ENCODE data around the gene SPOPL.
A peak's percentile ranks its signal among the peaks of the same experiment; 100 is the strongest.

SPOPL gene

DNA sequence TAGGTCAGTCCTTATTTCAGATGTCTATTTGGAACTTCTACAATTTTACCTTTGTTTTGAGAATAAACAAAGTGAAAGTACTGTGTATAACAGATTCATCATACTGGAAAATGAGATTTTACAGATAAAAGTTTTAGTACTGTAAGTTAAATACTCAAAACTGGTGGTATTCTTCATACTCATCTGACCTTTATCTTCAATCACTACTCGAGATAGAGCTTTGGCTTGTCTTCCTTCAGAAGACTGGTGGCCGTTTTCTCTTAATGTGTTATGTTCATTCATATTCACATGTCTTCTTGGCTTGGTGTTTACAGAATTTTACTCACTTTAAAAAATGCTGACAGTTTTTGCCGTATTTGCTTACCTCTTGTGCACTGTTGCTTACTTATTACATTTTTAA, 2.1 kb downstream of the SPOPL start:
- Histone ChIP-seq H3K9ac (no peak overlapping the region), H3K4me2 (peak overlapping the region; percentile 90), H3K36me3 (no peaks in the 10 kb centered on the region), H3K27ac (no peak overlapping the region), H3K9me3 (no peaks in the 10 kb centered on the region), H3K27me3 (no peaks in the 10 kb centered on the region), H4K20me1 (peaks cover 65% of the 10 kb centered on the region), H3K4me3 (peak overlapping the region; percentile 86; the same call in 1 of the 2 replicates), H3K4me1 (peaks cover 35% of the 10 kb centered on the region)
- TF ChIP-seq Cebpa-rat (IDR thresholded peaks at IDR 0.05): no peak

DNA sequence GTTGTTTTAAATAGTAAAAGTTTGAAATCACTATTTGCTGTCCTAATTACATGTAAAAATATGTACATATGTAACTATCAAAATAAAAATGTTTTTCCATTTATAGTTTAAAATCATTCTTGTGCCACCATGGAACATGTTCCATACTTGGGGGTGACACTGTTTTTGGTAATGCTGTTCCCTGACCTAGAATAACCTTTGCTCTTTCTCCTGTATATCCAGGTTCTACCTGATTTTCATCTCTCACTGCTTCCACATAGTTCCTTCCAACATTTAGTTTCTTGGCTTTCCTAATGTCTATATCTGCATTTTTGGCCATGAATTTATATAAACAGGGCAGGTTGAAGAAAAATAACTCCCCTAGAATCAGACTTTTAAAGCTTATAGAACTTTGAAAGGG, 2.5 kb downstream of the SPOPL start:
- TF ChIP-seq Cebpa-rat (IDR thresholded peaks at IDR 0.05): no peak
- Histone ChIP-seq H3K36me3 (no peaks in the 10 kb centered on the region), H3K9me3 (no peaks in the 10 kb centered on the region), H3K4me3 (no peak overlapping the region), H3K4me2 (peak overlapping the region; percentile 90), H3K27me3 (no peaks in the 10 kb centered on the region), H3K4me1 (peaks cover 35% of the 10 kb centered on the region), H3K27ac (no peak overlapping the region), H4K20me1 (peaks cover 70% of the 10 kb centered on the region), H3K9ac (no peak overlapping the region)

DNA sequence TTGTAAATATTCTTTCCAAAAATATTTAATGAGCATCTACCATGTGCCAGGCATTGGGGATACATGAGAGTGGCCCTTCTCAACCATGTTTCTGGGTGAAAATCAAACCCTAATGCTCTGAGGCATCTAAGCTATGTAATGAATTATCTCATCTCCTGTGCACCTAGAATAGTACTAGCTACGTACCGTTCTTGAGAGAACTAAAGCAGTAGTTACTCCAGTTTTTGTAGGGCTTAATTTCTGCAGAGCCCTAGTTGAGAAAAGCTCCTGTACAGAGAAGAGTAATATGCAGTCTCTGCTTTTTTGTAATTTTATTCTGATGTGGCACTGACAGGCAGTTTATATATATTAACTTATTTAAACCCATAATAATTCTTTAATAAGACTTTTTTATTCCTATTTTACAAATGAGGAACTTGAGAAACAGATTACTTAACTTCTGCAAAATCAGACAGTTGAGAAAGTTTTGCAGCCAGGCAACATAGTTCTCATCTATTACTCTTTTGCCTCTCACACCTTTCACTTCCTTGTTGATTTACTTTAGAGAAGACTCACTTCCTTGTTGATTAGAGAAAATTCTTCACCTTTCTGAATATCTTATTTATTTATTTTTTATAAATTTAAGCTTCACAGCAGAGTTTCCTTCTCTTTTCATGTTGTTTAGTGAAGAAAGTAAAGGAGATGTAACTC, 3.1 kb downstream of the SPOPL start:
- no peak overlapping the region for H3K9ac ChIP-seq
- H3K27ac ChIP-seq: no peak overlapping the region
- H3K36me3 ChIP-seq: no peaks in the 10 kb centered on the region
- TF ChIP-seq Cebpa-rat (IDR thresholded peaks at IDR 0.05): no peak
- H3K4me3 ChIP-seq: no peak overlapping the region
- no peaks in the 10 kb centered on the region for H3K9me3 ChIP-seq
- H3K4me2 ChIP-seq: peak overlapping the region; percentile 90
- no peaks in the 10 kb centered on the region for H3K27me3 ChIP-seq
- H3K4me1 ChIP-seq: peaks cover 35% of the 10 kb centered on the region
- peaks cover 76% of the 10 kb centered on the region for H4K20me1 ChIP-seq

DNA sequence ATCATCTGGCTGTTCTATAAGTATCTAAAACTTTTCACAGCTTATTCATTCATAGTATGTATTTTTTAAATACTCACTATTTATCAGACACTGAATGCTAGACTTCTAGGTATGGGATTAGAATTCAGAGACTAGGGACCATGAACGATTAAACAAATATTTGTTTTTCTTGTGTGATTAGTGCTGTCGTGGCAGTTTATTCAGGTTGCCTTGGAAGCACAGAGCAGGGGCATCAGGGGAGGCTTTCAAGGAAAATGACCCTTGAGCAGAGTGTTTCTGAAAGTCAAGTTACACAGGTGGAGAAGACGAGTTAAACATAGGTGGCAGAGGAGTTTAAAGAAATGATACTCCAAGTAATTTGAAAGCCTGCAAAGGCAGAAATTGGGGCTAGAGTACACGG, 5.7 kb downstream of the SPOPL start:
- no peaks in the 10 kb centered on the region for H3K27me3 ChIP-seq
- 0 out of 2 replicates have a peak, but pooled peaks cover 6% of the 10 kb centered on the region for H3K36me3 ChIP-seq
- no peak overlapping the region for H3K4me2 ChIP-seq
- no peak overlapping the region for H3K9ac ChIP-seq
- H3K4me1 ChIP-seq: peaks cover 26% of the 10 kb centered on the region
- no peak overlapping the region for H3K27ac ChIP-seq
- peaks cover 94% of the 10 kb centered on the region for H4K20me1 ChIP-seq
- 0 out of 2 replicates have a peak, but pooled peaks cover 6% of the 10 kb centered on the region for H3K9me3 ChIP-seq
- H3K4me3 ChIP-seq: no peak overlapping the region
- TF ChIP-seq Cebpa-rat (IDR thresholded peaks at IDR 0.05): no peak

DNA sequence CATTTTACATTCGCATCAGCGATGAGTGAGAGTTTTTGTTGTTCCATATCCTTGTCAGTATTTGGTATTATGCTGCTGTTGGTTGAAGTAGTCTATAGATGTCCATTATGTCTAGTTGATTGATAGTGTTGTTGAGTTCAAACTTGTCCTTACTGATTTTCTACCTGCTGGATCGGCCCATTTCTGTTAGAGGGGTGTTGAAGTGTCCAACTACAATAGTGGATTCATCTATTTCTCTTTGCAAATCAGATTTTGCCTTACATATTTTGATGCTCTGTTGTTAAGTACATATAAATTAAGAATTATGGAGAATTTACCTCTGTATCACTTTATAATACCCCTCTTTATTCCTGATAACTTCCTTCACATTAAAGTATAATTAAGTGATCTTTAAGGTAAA, 8.7 kb downstream of the SPOPL start:
- Histone ChIP-seq H3K27ac (no peak overlapping the region), H3K9me3 (0 out of 2 replicates have a peak, but pooled peaks cover 6% of the 10 kb centered on the region), H3K27me3 (no peaks in the 10 kb centered on the region), H3K4me3 (no peak overlapping the region), H3K4me2 (no peak overlapping the region), H3K9ac (no peak overlapping the region), H3K36me3 (0 out of 2 replicates have a peak, but pooled peaks cover 6% of the 10 kb centered on the region), H4K20me1 (peaks cover 91% of the 10 kb centered on the region), H3K4me1 (peaks cover 4% of the 10 kb centered on the region; the same call in 1 of the 2 replicates)
- TF ChIP-seq Cebpa-rat (IDR thresholded peaks at IDR 0.05): no peak

DNA sequence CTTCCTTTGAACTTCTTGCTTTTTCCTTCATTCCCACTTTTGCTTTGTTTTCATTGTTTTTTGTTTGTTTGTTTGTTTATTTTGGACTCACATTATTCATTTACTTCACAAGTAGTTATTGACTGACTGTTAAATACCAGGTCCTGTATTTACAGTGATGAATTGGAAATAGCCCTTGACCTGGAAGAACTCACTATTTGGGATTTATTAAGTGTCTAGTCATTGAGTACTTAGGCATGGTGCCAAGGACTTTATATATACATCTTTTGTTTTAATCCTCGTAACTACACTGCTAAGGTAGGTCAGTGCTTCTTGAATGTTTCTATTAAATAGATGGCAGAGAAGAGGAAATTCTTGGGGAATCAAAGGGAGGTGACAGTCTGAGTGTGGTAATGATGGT, 11.1 kb downstream of the SPOPL start:
- H3K4me2 ChIP-seq: no peak overlapping the region
- H3K27ac ChIP-seq: no peak overlapping the region
- H3K4me3 ChIP-seq: no peak overlapping the region
- 0 out of 2 replicates have a peak, but pooled peaks cover 6% of the 10 kb centered on the region for H3K36me3 ChIP-seq
- H3K9ac ChIP-seq: no peak overlapping the region
- H4K20me1 ChIP-seq: peaks cover 91% of the 10 kb centered on the region
- H3K27me3 ChIP-seq: no peaks in the 10 kb centered on the region
- H3K9me3 ChIP-seq: 0 out of 2 replicates have a peak, but pooled peaks cover 6% of the 10 kb centered on the region
- peaks cover 16% of the 10 kb centered on the region for H3K4me1 ChIP-seq
- TF ChIP-seq Cebpa-rat (IDR thresholded peaks at IDR 0.05): no peak

DNA sequence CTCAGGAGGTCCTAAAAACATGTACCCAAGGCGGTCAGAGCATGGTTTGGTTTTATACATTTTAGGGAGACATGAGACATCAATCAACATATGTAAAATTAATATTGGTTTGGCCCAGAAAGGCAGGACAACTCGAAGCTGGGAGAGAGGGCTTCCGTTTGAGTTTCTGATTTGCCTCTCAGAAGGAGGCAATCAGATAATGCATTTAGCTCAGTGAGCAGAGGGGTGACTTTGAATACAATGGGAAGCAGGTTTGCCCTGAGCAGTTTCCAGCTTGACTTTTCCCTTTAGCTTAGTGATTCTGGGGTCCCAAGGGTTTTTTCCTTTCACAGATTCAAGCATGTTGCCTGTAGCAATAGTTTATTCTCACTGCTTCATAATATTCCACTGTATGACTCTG, 12.6 kb downstream of the SPOPL start:
- Histone ChIP-seq H3K9ac (no peak overlapping the region), H3K4me2 (no peak overlapping the region), H3K4me3 (no peak overlapping the region), H3K9me3 (0 out of 2 replicates have a peak, but pooled peaks cover 6% of the 10 kb centered on the region), H3K27ac (no peak overlapping the region), H4K20me1 (peaks cover 91% of the 10 kb centered on the region), H3K4me1 (peaks cover 16% of the 10 kb centered on the region), H3K36me3 (0 out of 2 replicates have a peak, but pooled peaks cover 6% of the 10 kb centered on the region), H3K27me3 (no peaks in the 10 kb centered on the region)
- no peak for TF ChIP-seq Cebpa-rat (IDR thresholded peaks at IDR 0.05)

DNA sequence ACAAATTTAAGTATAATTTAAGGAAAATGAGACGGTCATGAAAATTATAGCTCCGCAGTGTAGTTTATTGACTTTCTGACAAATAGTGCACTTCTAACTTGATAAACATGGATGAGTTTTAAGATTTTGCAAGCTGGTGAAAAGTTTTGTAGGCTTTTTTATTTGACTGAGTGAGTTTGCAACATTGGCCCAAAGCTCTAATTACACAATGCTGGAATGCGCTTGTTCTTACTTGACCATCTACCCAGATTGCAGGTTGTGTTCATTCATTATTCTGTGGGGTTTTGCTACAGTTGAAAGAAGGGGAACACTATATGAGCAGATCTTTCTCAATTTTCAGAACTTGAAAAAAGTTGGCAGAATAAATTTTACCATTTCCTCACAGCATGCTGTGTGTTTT, 13.5 kb downstream of the SPOPL start:
- H3K36me3 ChIP-seq: 0 out of 2 replicates have a peak, but pooled peaks cover 2% of the 10 kb centered on the region
- no peak overlapping the region for H3K27ac ChIP-seq
- no peak overlapping the region for H3K4me3 ChIP-seq
- H3K9ac ChIP-seq: no peak overlapping the region
- TF ChIP-seq Cebpa-rat (IDR thresholded peaks at IDR 0.05): no peak
- 0 out of 2 replicates have a peak, but pooled peaks cover 6% of the 10 kb centered on the region for H3K9me3 ChIP-seq
- no peaks in the 10 kb centered on the region for H3K27me3 ChIP-seq
- peaks cover 91% of the 10 kb centered on the region for H4K20me1 ChIP-seq
- H3K4me1 ChIP-seq: peaks cover 16% of the 10 kb centered on the region
- H3K4me2 ChIP-seq: no peak overlapping the region

DNA sequence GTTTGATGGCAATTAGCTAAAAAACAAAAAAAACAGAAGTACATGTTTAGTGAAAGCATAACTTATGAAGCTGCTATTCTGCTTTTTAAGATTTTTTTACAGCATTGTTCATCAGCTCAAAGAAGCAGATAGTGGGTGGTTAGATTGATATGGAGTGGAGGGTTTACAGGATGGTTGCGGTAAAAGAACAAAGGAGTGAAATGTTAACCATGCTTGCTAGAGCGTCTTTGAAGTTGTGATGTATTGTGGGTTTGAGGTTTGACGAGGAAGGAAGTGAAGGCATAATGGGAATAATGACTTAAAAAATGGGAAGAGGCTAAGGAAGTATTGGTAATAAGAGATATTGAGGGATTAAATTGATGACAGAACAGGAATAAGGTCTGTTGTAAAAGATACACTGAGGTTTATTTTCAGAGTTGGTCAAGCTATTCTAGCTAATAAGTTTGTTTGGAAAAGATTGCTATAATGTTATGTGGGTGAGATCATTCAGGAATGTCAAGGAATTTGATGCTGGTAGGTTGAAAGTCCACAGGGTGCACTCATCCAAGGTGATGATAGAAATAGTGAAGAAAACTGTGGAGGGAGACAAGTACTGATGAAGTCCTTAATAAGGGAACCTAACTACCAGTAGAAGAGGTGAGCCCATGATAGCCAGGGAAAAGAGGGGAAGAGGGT, 14.6 kb downstream of the SPOPL start:
- no peak overlapping the region for H3K4me3 ChIP-seq
- no peak for TF ChIP-seq Cebpa-rat (IDR thresholded peaks at IDR 0.05)
- H3K4me2 ChIP-seq: peak overlapping the region; percentile 31
- no peak overlapping the region for H3K27ac ChIP-seq
- H3K9ac ChIP-seq: no peak overlapping the region
- 0 out of 2 replicates have a peak, but pooled peaks cover 5% of the 10 kb centered on the region for H3K9me3 ChIP-seq
- peaks cover 91% of the 10 kb centered on the region for H4K20me1 ChIP-seq
- no peaks in the 10 kb centered on the region for H3K36me3 ChIP-seq
- H3K4me1 ChIP-seq: peaks cover 16% of the 10 kb centered on the region
- H3K27me3 ChIP-seq: no peaks in the 10 kb centered on the region

DNA sequence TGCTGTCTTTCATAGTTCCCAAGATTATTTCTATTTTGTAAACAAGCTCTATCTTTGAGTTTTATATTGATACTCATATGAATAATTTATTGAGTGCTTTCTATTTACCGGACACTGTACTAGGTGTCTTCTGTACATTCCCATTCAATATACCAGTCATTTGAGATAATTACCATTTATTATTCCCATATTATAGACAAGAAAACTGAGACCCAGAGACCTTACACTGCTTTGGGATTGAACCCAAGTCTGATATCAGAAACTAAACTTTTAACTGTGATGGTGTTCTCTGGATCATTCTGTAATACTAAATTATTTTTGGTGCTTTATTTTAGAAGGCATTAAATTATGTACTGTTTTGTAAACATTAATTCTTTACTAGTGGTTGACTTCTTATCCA, 17.3 kb downstream of the SPOPL start:
- no peak overlapping the region for H3K4me2 ChIP-seq
- H4K20me1 ChIP-seq: peaks cover 86% of the 10 kb centered on the region
- H3K27me3 ChIP-seq: no peaks in the 10 kb centered on the region
- H3K9me3 ChIP-seq: peaks cover 12% of the 10 kb centered on the region
- no peak overlapping the region for H3K27ac ChIP-seq
- no peak overlapping the region for H3K9ac ChIP-seq
- no peak overlapping the region for H3K4me3 ChIP-seq
- no peak for TF ChIP-seq Cebpa-rat (IDR thresholded peaks at IDR 0.05)
- H3K4me1 ChIP-seq: peaks cover 20% of the 10 kb centered on the region
- H3K36me3 ChIP-seq: peaks cover 19% of the 10 kb centered on the region

Measured in BLaER1 (cell line).